ENCODE data around the gene FARSB. TPM values are rescaled to one million over a fixed set of nuclear protein-coding genes. Genes with fewer than 3 reads are reported as not detected.
"Not testable (repeated sequence)": the region's sequence is repeated elsewhere in the genome, so short reads cannot be mapped to it uniquely, and the experiment has no call there.

The FARSB gene
- total RNA-seq (10 to 100 TPM; 57.0 to 58.5 TPM), polyA plus RNA-seq (23.8 TPM)

GRCh38 chr2:222655787-222656525 is at the start of gene FARSB:
FARSB (minus strand) TSS chr2:222656092; CDS start chr2:222656073, 19 bp downstream.
- H3K4me1 ChIP-seq (ENCODE audit: insufficient read depth, low read length) = peaks cover 28% of the 10 kb centered on the region
- H3K27me3 Mint-ChIP-seq = peaks cover 0 to 2% of the 10 kb centered on the region in 2 donors
- H3K4me3 Mint-ChIP-seq = peak within 1 kb of the TSS; percentile 97 to 99 (median 98)
- H3K9me3 ChIP-seq (ENCODE audit: low read length) = no peaks in the 10 kb centered on the region
- H3K36me3 Mint-ChIP-seq = peaks cover 0 to 10% (median 0%) of the 10 kb centered on the region in 3 donors
- H3K36me3 ChIP-seq (ENCODE audit: insufficient read depth, low read length) = no peaks in the 10 kb centered on the region
- no peaks in the 10 kb centered on the region for H3K27me3 ChIP-seq (ENCODE audit: insufficient read depth, low read length, poor library complexity, severe bottlenecking)
- POLR2A ChIA-PET = no interaction called here
- DNase-seq = peak; percentile 90 to 97 (median 95)
- no peaks in the 10 kb centered on the region for H3K9me3 Mint-ChIP-seq
- H3K27ac ChIP-seq (ENCODE audit: low read depth, low read length) = peak within 1 kb of the TSS; percentile 95
- H3K4me3 ChIP-seq (ENCODE audit: low read length) = peak within 1 kb of the TSS; percentile 78
- CTCF ChIA-PET = no interaction called here
- peaks cover 33 to 53% (median 52%) of the 10 kb centered on the region in 3 donors for H3K4me1 Mint-ChIP-seq
- peak within 1 kb of the TSS; percentile 95 to 100 (median 100) for H3K27ac Mint-ChIP-seq

DNA sequence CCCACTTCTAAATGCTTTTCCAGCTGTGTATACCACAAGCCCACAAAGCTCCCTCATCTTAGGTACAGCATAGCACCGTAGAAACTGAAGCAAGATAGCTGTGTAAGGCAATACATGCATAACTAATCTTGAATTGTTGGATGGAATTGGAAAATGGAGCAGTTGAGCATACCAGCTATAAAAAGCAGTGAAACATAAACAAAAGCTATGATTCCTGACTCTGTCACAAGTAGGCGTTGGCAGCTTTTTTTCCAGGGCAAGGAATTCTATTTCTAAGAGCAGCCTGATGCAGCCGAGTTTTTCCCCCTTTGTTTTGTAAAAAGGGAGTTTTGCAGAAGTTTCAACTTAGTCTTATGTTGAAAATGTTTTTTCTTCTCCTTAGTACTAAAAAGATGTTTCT is 48.0 kb upstream of the FARSB start:
- Histone ChIP-seq H3K36me3 (ENCODE audit: insufficient read depth, low read length) (no peaks in the 10 kb centered on the region), H3K27ac (ENCODE audit: low read depth, low read length) (no peak overlapping the region), H3K27me3 (ENCODE audit: insufficient read depth, low read length, poor library complexity, severe bottlenecking) (no peaks in the 10 kb centered on the region), H3K9me3 (ENCODE audit: low read length) (no peaks in the 10 kb centered on the region), H3K4me3 (ENCODE audit: low read length) (no peak overlapping the region), H3K4me1 (ENCODE audit: insufficient read depth, low read length) (no peaks in the 10 kb centered on the region)
- DNase-seq = no peak
- Mint-ChIP-seq H3K27ac (no peak overlapping the region), H3K36me3 (no peaks in the 10 kb centered on the region), H3K9me3 (no peaks in the 10 kb centered on the region), H3K4me1 (peaks cover 8 to 13% (median 9%) of the 10 kb centered on the region in 3 donors), H3K4me3 (no peak overlapping the region), H3K27me3 (peaks cover 26 to 62% of the 10 kb centered on the region in 2 donors)
- CTCF ChIA-PET = interaction anchor here (0.8 to 1.3 kb wide), 2 partner anchors 13 to 34 kb away, joined by 3 to 6 read pairs; no protein-coding TSS in a partner anchor
- POLR2A ChIA-PET = interaction anchor here (0.6 kb wide), 1 partner anchor 18 kb away, joined by 3 read pairs; no protein-coding TSS in a partner anchor

GRCh38 chr2:222703091-222703490 is 47.2 kb upstream of the FARSB start:
- Histone ChIP-seq H3K27me3 (ENCODE audit: insufficient read depth, low read length, poor library complexity, severe bottlenecking) (no peaks in the 10 kb centered on the region), H3K36me3 (ENCODE audit: insufficient read depth, low read length) (no peaks in the 10 kb centered on the region), H3K4me1 (ENCODE audit: insufficient read depth, low read length) (no peaks in the 10 kb centered on the region), H3K4me3 (ENCODE audit: low read length) (no peak overlapping the region), H3K27ac (ENCODE audit: low read depth, low read length) (no peak overlapping the region), H3K9me3 (ENCODE audit: low read length) (no peaks in the 10 kb centered on the region)
- DNase-seq = no peak
- Mint-ChIP-seq H3K27ac (no peak overlapping the region), H3K9me3 (no peaks in the 10 kb centered on the region), H3K36me3 (no peaks in the 10 kb centered on the region), H3K4me1 (peaks cover 8 to 13% (median 9%) of the 10 kb centered on the region in 3 donors), H3K4me3 (no peak overlapping the region), H3K27me3 (peaks cover 30 to 65% of the 10 kb centered on the region in 2 donors)
- ChIA-PET CTCF (interaction anchor here (1.3 kb wide), 1 partner anchor 12 kb away, joined by 6 read pairs; no protein-coding TSS in a partner anchor), POLR2A (interaction anchor here (0.6 kb wide), 1 partner anchor 19 kb away, joined by 3 read pairs; no protein-coding TSS in a partner anchor)

GRCh38 chr2:222701721-222702131 is 45.8 kb upstream of the FARSB start:
- Mint-ChIP-seq H3K9me3 (no peaks in the 10 kb centered on the region), H3K36me3 (no peaks in the 10 kb centered on the region), H3K27me3 (peaks cover 28 to 63% of the 10 kb centered on the region in 2 donors), H3K4me1 (peaks cover 8 to 13% (median 9%) of the 10 kb centered on the region in 3 donors), H3K27ac (peak overlapping the region in 3 of 8 donors; percentile 1 to 34 (median 30)), H3K4me3 (peak overlapping the region in 1 of 7 donors; percentile 72)
- peak in 1 of 5 donors; percentile 32 for DNase-seq
- Histone ChIP-seq H3K27me3 (ENCODE audit: insufficient read depth, low read length, poor library complexity, severe bottlenecking) (no peaks in the 10 kb centered on the region), H3K4me3 (ENCODE audit: low read length) (no peak overlapping the region), H3K9me3 (ENCODE audit: low read length) (no peaks in the 10 kb centered on the region), H3K4me1 (ENCODE audit: insufficient read depth, low read length) (no peaks in the 10 kb centered on the region), H3K36me3 (ENCODE audit: insufficient read depth, low read length) (no peaks in the 10 kb centered on the region), H3K27ac (ENCODE audit: low read depth, low read length) (no peak overlapping the region)
- CTCF ChIA-PET = no interaction called here
- POLR2A ChIA-PET = no interaction called here

DNA sequence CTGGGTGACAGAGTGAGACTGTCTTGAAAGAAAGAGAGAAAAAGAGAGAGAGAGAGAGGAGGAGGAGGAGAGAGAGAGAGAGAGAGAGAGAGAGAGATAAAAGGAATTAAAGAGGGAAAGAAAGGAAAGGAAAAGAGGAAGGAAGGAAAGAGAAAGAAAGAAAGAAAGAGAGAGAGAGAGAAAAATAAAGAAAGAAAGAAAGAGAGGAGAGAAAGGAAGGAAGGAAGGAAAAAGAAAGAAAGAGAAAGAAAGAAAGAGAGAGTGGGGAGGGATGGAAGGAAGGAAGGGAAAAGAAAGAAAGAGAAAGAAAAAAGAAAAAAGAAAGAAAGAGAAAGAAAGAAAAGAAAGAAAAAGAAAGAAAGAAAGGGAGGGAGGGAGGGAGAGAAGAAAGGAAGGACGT is 45.3 kb upstream of the FARSB start:
- no peaks in the 10 kb centered on the region for H3K9me3 ChIP-seq (ENCODE audit: low read length)

GRCh38 chr2:222698276-222698675 is 42.4 kb upstream of the FARSB start:
- Mint-ChIP-seq H3K9me3 (no peaks in the 10 kb centered on the region), H3K27me3 (peaks cover 13 to 45% of the 10 kb centered on the region in 2 donors), H3K36me3 (no peaks in the 10 kb centered on the region), H3K27ac (no peak overlapping the region), H3K4me3 (no peak overlapping the region), H3K4me1 (peaks cover 8 to 13% (median 9%) of the 10 kb centered on the region in 3 donors)
- no peaks in the 10 kb centered on the region for H3K9me3 ChIP-seq (ENCODE audit: low read length)
- H3K4me1 ChIP-seq (ENCODE audit: insufficient read depth, low read length) = no peaks in the 10 kb centered on the region
- no peak for DNase-seq
- no peak overlapping the region for H3K4me3 ChIP-seq (ENCODE audit: low read length)
- no peak overlapping the region for H3K27ac ChIP-seq (ENCODE audit: low read depth, low read length)
- ChIA-PET POLR2A (no interaction called here), CTCF (interaction anchor here (2.6 kb wide), 1 partner anchor 8 kb away, joined by 13 read pairs; no protein-coding TSS in a partner anchor)
- H3K36me3 ChIP-seq (ENCODE audit: insufficient read depth, low read length) = no peaks in the 10 kb centered on the region
- no peaks in the 10 kb centered on the region for H3K27me3 ChIP-seq (ENCODE audit: insufficient read depth, low read length, poor library complexity, severe bottlenecking)

More for the DNA sequence above, 45.3 kb upstream of the FARSB start:
- Histone ChIP-seq H3K27me3 (ENCODE audit: insufficient read depth, low read length, poor library complexity, severe bottlenecking) (no peaks in the 10 kb centered on the region), H3K27ac (ENCODE audit: low read depth, low read length) (no peak overlapping the region), H3K4me1 (ENCODE audit: insufficient read depth, low read length) (no peaks in the 10 kb centered on the region), H3K36me3 (ENCODE audit: insufficient read depth, low read length) (no peaks in the 10 kb centered on the region), H3K4me3 (ENCODE audit: low read length) (no peak overlapping the region)
- ChIA-PET CTCF (no interaction called here), POLR2A (no interaction called here)
- H3K4me3 Mint-ChIP-seq = peak overlapping the region in 1 of 7 donors; percentile 72
- no peaks in the 10 kb centered on the region for H3K36me3 Mint-ChIP-seq
- H3K4me1 Mint-ChIP-seq = peaks cover 8 to 13% (median 9%) of the 10 kb centered on the region in 3 donors
- no peak for DNase-seq
- H3K27ac Mint-ChIP-seq = peak overlapping the region in 2 of 8 donors; percentile 23 to 84
- H3K9me3 Mint-ChIP-seq = no peaks in the 10 kb centered on the region
- peaks cover 24 to 64% of the 10 kb centered on the region in 2 donors for H3K27me3 Mint-ChIP-seq

DNA sequence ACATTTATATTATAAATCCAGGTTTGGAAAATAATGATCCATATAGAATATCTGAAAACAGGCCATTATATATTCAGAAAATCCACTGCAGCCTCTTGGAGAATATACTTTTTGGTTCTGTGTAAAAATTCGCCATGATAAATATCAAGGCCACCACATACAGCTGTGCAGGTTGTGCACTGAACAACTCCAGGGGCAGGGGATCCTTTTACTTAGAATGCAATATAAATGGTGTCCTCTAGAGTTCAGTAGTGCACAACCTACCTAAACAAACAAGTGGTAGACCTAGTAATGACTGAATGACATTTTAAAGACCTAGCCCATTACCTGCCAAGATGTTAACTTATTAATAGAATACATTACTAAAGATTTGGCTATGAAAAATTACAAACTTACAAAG is 37.9 kb upstream of the FARSB start:
- Histone ChIP-seq H3K4me3 (ENCODE audit: low read length) (no peak overlapping the region), H3K36me3 (ENCODE audit: insufficient read depth, low read length) (no peaks in the 10 kb centered on the region), H3K4me1 (ENCODE audit: insufficient read depth, low read length) (no peaks in the 10 kb centered on the region), H3K27me3 (ENCODE audit: insufficient read depth, low read length, poor library complexity, severe bottlenecking) (no peaks in the 10 kb centered on the region), H3K27ac (ENCODE audit: low read depth, low read length) (no peak overlapping the region), H3K9me3 (ENCODE audit: low read length) (no peaks in the 10 kb centered on the region)
- Mint-ChIP-seq H3K4me1 (peaks cover 2 to 6% (median 3%) of the 10 kb centered on the region in 3 donors), H3K4me3 (no peak overlapping the region), H3K27ac (no peak overlapping the region), H3K9me3 (no peaks in the 10 kb centered on the region), H3K36me3 (no peaks in the 10 kb centered on the region), H3K27me3 (peaks cover 7 to 21% of the 10 kb centered on the region in 2 donors)
- no peak for DNase-seq
- POLR2A ChIA-PET = interaction anchor here (0.6 kb wide), 1 partner anchor 1248 kb away, joined by 4 read pairs; no protein-coding TSS in a partner anchor
- CTCF ChIA-PET = no interaction called here

GRCh38 chr2:222693413-222693812 is 37.5 kb upstream of the FARSB start:
- H3K4me1 Mint-ChIP-seq; H3K36me3 Mint-ChIP-seq; H3K9me3 ChIP-seq (ENCODE audit: low read length); H3K4me1 ChIP-seq (ENCODE audit: insufficient read depth, low read length); POLR2A ChIA-PET; H3K27ac ChIP-seq (ENCODE audit: low read depth, low read length); CTCF ChIA-PET; DNase-seq; H3K9me3 Mint-ChIP-seq; H3K4me3 Mint-ChIP-seq; H3K4me3 ChIP-seq (ENCODE audit: low read length); H3K27me3 ChIP-seq (ENCODE audit: insufficient read depth, low read length, poor library complexity, severe bottlenecking); H3K36me3 ChIP-seq (ENCODE audit: insufficient read depth, low read length); H3K27ac Mint-ChIP-seq: not testable (repeated sequence)
- H3K27me3 Mint-ChIP-seq = peaks cover 4 to 17% of the 10 kb centered on the region in 2 donors

Data from CD8-positive, alpha-beta memory T cell (primary cell).